ENCODE measurements around the gene EMP2.

The EMP2 gene

DNA sequence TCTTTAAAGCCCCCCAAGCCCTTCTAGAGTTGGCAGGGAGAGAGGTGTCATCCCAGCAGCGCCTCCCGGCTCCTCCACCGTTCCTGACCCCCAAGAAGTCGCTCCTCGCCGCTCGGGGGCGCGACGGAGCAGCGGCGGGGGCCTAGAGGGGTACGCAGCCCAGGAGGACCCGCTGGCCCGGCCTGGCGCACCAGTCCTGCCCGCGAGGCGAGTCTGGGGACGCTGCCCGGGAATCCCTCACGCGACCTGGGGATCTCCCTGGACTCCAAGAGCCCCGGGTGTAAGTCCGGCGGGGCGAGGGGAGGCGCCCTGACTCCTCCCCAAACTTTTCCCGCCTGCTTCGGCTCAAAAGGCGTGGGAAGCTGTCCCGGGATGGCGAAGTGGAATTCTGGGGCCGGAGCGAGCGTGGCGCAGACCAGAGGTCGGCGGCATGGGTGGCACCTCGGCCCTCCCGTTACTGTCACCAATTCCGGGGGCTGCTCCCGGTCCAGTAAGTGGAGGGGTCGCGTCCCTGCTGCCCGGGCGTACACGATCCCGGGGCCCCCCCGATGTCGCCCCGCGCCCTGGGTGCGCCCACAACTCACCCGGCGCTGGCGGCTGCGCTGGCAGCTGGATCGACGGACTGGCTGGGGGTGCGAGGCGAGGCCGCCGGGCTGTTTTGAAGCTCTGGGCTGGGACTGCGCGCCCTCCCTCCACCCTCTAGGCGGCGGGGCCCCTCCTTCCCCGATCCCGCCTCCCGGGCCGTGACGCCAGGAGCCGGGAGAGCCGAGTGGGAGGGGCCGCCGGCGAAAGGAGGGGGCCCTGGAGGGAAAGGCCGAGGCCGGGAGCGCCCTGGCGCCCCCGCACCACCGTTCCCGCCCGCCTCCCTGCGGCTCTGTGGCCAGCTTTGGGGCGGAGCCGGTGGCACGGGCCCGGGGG, at the start of gene EMP2 (continued):
- no peak for TF ChIP-seq ZNF513 (tag by site-specific recombination; IDR thresholded peaks at IDR 0.05)
- peak; percentile 91; the same call in 1 of the 2 replicates for TF ChIP-seq IKZF3 (tag by site-specific recombination; IDR thresholded peaks at IDR 0.05)
- no peak for TF ChIP-seq ZNF792 (tag by site-specific recombination; IDR thresholded peaks at IDR 0.05)
- TF ChIP-seq SP7 (tag by site-specific recombination; IDR thresholded peaks at IDR 0.05), result peak; percentile 46; the same call in 1 of the 2 replicates
- no peak for TF ChIP-seq ZSCAN16 (tag by site-specific recombination; IDR thresholded peaks at IDR 0.05)
- TF ChIP-seq ZNF394 (tag by site-specific recombination; IDR thresholded peaks at IDR 0.05; ENCODE audit: borderline replicate concordance), result no peak
- peak; percentile 63 for TF ChIP-seq ZNF629 (tag by site-specific recombination; IDR thresholded peaks at IDR 0.05)
- TF ChIP-seq ZNF324 (tag by site-specific recombination; IDR thresholded peaks at IDR 0.05), result no peak
- TF ChIP-seq SCRT1 (tag by site-specific recombination; IDR thresholded peaks at IDR 0.05; ENCODE audit: borderline replicate concordance), result no peak
- peak; percentile 76 for TF ChIP-seq PATZ1 (tag by site-specific recombination; IDR thresholded peaks at IDR 0.05)
- peak; percentile 62; the same call in 1 of the 2 replicates for TF ChIP-seq ZBTB17 (tag by site-specific recombination; IDR thresholded peaks at IDR 0.05)
- TF ChIP-seq, protein P1, sequence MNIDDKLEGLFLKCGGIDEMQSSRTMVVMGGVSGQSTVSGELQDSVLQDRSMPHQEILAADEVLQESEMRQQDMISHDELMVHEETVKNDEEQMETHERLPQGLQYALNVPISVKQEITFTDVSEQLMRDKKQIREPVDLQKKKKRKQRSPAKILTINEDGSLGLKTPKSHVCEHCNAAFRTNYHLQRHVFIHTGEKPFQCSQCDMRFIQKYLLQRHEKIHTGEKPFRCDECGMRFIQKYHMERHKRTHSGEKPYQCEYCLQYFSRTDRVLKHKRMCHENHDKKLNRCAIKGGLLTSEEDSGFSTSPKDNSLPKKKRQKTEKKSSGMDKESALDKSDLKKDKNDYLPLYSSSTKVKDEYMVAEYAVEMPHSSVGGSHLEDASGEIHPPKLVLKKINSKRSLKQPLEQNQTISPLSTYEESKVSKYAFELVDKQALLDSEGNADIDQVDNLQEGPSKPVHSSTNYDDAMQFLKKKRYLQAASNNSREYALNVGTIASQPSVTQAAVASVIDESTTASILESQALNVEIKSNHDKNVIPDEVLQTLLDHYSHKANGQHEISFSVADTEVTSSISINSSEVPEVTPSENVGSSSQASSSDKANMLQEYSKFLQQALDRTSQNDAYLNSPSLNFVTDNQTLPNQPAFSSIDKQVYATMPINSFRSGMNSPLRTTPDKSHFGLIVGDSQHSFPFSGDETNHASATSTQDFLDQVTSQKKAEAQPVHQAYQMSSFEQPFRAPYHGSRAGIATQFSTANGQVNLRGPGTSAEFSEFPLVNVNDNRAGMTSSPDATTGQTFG (tag by site-specific recombination; IDR thresholded peaks at IDR 0.05; ENCODE audit: borderline replicate concordance), result no peak
- TF ChIP-seq GLIS1 (tag by site-specific recombination; IDR thresholded peaks at IDR 0.05), result peak; percentile 27; the same call in 1 of the 2 replicates
- TF ChIP-seq ZNF654 (tag by site-specific recombination; IDR thresholded peaks at IDR 0.05; ENCODE audit: low read depth), result no peak
- TF ChIP-seq KLF8 (tag by site-specific recombination; IDR thresholded peaks at IDR 0.05), result peak; percentile 59; the same call in 1 of the 2 replicates
- peak; percentile 82 for TF ChIP-seq SP2 (tag by site-specific recombination; IDR thresholded peaks at IDR 0.05)
- TF ChIP-seq ZNF544 (tag by site-specific recombination; IDR thresholded peaks at IDR 0.05), result no peak
- TF ChIP-seq ZNF2 (tag by site-specific recombination; IDR thresholded peaks at IDR 0.05), result peak; percentile 45; the same call in 1 of the 2 replicates
- TF ChIP-seq ZNF692 (tag by site-specific recombination; IDR thresholded peaks at IDR 0.05), result peak; percentile 71
- peak; percentile 31; the same call in 1 of the 2 replicates for TF ChIP-seq ZBTB48 (tag by site-specific recombination; IDR thresholded peaks at IDR 0.05)
- TF ChIP-seq ZNF645 (tag by site-specific recombination; IDR thresholded peaks at IDR 0.05), result no peak
- TF ChIP-seq KLF9 (tag by site-specific recombination; IDR thresholded peaks at IDR 0.05; ENCODE audit: low read depth), result peak; percentile 80
- TF ChIP-seq, protein P2, sequence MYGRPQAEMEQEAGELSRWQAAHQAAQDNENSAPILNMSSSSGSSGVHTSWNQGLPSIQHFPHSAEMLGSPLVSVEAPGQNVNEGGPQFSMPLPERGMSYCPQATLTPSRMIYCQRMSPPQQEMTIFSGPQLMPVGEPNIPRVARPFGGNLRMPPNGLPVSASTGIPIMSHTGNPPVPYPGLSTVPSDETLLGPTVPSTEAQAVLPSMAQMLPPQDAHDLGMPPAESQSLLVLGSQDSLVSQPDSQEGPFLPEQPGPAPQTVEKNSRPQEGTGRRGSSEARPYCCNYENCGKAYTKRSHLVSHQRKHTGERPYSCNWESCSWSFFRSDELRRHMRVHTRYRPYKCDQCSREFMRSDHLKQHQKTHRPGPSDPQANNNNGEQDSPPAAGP (tag by site-specific recombination; IDR thresholded peaks at IDR 0.05), result peak; percentile 68; the same call in 1 of the 2 replicates
